GM12875 (cell line): Measurements from ENCODE around the gene TSHZ2.

ENCODE experiments used
- H3K4me3 ChIP-seq: one replicate; pipeline ENCODE4 v1.5.1; 2011; ENCODE audit warnings: low read depth, low read length, control low read depth
- TF ChIP-seq, protein P1 (sequence below): IDR thresholded peaks from 2 replicates; pipeline ENCODE4 v1.5.1; 2011; ENCODE audit warnings: low read depth, mild to moderate bottlenecking, control low read depth, inconsistent platforms, low read length, moderate library complexity, borderline replicate concordance; ENCODE audit not compliant: insufficient read depth

The TSHZ2 gene

DNA sequence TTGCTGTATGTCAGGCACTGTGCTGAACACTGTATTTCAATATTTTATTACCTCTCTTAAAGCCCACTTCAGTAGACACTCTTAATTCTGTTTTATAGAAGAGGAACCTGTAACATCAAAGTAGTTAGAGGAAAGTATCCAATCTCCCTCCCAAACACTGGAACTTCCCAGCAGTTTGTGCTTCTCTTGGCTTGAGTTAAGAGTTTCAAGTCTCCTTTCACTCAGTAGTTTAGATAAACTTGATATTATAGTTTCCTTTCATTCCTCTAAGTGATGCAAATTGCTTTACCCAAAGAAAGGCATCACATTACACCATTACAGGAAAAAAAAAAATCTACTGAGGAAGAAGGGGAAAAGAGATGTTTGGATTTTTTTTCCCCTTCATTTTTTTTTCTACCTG lies 164.3 kb downstream of the TSHZ2 start:
- TF ChIP-seq, protein P1, sequence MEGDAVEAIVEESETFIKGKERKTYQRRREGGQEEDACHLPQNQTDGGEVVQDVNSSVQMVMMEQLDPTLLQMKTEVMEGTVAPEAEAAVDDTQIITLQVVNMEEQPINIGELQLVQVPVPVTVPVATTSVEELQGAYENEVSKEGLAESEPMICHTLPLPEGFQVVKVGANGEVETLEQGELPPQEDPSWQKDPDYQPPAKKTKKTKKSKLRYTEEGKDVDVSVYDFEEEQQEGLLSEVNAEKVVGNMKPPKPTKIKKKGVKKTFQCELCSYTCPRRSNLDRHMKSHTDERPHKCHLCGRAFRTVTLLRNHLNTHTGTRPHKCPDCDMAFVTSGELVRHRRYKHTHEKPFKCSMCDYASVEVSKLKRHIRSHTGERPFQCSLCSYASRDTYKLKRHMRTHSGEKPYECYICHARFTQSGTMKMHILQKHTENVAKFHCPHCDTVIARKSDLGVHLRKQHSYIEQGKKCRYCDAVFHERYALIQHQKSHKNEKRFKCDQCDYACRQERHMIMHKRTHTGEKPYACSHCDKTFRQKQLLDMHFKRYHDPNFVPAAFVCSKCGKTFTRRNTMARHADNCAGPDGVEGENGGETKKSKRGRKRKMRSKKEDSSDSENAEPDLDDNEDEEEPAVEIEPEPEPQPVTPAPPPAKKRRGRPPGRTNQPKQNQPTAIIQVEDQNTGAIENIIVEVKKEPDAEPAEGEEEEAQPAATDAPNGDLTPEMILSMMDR, result no peak

DNA sequence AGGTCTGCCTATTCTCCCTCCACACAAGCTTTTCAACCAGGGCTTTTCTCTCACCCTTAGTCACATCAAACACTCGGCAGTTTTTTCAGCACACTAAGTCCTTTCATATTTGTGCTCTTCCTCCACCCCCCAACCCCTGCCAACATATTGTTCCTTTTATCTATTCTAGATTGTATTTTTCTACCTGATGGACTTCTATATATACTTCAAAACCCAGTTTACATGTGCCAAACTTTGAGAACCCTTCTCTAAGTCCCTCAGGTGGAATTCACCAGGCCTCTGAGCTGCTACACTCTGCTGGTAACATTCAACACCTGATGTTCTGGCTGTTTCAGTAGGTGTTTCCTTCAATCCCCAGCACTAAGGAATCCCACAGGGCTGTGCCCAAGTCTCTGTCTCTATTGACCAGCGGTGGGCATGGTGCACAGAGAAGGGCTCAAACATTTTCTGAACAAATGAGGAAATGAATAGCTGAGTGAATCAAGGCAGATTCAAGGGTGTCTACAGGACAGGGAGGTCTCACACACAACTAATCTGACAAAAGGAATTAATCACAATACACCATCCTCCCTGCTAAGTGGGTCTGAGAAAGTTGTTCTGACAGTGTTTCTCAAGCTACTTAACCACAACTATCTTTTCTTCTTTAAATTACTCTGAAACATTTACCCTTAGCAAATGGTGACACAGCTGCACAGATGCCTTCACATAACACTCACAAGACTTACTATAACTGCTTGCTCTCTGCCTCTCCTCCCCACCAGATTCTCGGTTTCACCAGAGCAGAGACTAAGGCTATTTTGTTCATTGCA lies 166.5 kb downstream of the TSHZ2 start:
- no peak overlapping the region for H3K4me3 ChIP-seq
- TF ChIP-seq, protein P1, result no peak

More for the DNA sequence above, 164.3 kb downstream of the TSHZ2 start:
- no peak overlapping the region for H3K4me3 ChIP-seq

DNA sequence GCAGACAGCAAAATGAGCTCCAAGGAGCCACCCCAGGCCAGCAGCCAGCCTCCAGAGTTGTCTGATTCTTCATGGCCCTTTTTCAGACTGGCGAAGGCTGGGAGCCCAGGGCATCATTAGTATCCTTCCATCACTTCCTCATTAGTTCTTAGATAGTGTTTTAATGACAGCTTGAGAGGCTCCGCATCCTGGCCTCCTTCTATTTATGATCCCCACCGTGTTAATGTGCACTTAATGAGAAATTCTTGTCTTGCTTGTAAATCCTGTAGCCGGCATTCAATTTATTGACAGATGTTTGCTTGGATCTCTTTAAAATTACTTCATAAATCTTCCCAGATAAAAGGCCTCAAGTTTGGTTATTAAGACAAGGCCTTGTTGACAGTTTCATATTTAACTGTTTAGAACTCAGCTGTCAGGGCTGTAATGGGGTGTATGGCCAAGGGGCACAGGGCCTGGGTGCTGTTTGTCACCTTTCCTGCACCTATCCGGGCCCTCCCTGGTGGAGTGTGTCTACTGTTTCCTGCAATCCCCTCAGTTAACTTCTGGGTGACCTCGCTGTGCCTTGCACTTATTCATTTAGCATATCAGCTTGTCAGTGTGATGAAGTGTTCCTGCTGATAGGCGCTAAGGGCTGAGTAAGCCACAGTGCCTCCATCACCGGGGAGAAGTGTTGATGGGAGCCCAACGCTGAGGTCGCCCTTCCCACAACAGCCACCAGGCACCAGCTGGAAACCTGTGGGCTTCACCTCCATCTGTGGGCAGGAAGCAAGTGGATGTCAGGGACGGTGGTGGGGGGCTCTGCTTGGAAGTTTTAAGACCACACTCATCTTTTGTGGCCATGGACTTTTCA lies 169.3 kb downstream of the TSHZ2 start:
- H3K4me3 ChIP-seq, result no peak overlapping the region
- TF ChIP-seq, protein P1, result no peak

DNA sequence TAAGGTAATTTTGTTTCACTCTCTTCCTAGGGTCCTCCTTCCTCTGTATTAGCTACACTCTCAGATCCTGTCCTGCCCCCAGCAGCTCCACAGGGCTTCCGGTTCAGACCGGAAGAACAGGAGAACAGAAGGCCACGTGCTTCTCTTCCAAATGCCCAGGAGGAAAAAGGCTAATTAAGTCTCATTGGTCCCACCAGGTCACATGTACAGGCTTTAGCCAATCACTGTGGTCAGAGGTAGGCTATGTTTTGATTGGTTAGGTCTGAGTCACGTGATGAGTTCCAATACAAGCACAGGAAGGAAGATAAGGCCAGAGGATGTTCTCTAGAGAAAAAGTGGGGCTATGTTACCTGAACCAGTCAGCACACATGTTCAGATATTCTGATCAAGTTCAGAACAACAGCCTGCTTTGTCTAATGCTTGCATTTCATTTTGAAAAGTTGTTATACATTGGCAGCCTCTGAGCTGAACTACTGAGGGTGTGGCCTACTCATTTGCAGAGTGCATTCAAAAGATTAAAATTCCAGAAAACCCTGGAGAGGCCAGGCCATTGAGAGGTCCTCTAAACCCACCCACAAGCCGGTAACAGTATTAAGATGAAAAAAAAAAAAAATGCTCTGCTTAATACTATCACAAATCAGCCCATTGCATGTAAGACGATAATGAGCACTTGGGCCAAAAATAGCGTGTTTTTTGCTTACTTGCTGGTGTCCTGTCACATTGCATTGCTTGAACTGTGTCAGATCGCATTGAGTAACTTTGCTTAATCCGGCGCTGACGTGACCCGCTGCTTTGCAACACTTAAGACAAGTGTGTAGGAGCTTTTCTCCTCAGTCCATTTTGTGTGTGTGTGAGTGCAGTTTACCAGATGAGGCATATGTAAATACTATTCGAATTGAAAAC lies 170.3 kb downstream of the TSHZ2 start:
- TF ChIP-seq, protein P1, result no peak
- no peak overlapping the region for H3K4me3 ChIP-seq

DNA sequence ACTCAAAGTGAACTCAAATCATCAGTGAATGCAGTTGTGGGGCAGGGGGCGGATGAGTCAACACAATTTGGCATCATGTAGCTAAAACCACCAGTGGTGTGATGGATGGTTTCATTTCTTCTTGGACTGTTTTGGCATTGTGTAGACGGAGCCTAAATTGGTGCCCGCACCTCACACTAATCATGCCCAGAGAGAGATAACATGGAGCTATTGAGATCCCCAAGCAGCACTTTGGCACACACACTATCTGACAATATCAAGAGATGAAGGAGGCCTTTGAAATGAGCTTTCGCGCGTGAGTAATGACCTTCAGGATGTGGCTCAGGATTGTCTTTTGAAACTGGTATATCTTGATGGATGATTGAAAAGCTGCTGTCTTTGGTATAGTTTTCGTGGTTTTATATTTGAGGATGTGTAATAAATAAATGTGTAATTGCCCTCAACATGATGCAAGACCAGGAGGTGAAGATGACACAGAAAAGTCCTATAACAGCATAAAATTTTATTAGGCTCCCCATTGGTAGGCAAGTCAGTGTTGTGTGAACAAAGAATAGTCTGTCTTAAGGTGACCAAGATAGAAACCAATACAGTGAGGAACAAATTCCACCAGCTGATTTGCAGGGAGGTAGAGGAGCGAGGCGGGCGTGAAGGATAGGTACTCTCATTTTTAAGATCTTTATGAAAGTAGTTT lies 174.2 kb downstream of the TSHZ2 start:
- H3K4me3 ChIP-seq, result no peak overlapping the region
- TF ChIP-seq, protein P1, result no peak

DNA sequence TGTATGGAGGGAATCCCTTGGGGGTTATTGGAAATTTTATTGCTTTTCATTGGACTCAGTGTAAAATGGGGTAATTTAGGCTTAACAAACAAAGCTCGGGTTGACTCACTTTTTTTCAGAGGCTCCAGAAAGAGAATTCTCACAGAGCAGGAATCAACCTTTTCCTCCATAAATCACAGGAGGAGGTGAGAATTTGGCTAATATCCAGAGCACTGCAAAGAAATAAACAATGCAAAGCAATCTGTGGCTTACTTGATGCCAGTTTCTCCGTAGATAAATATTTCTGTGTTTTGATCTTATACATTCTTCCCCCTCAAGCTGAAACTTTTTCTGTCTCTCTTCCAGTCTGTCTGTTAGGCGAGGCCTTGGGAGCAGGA lies 176.6 kb downstream of the TSHZ2 start:
- no peak overlapping the region for H3K4me3 ChIP-seq
- TF ChIP-seq, protein P1, result no peak
